NCI-H2029 (cell line): Measurements from ENCODE around the gene ANTXR2.

Experiments
- DNase-seq: peaks from one replicate; lab custom pipeline; 2025; lab: John Stamatoyannopoulos, UW

The ANTXR2 gene

DNA sequence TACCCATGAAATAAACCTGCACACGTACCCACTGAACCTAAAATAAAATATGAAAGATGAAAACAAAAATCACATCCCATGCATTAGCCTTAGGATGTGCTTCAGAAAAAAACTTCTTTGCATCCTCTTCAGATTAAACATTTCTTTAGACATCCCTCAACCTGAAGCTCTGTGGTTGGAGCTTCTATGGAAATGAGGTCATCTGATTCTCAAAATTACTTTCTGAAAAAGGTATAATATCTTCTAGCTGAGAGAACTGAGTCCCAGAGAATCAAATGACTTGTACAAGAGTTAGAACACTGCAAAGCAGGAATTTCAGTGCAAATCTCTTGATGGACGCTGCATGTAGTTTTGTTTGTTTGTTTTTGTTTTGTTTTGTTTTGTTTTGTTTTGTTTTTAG lies 19.1 kb upstream of the ANTXR2 start:
- DNase-seq, result no peak

DNA sequence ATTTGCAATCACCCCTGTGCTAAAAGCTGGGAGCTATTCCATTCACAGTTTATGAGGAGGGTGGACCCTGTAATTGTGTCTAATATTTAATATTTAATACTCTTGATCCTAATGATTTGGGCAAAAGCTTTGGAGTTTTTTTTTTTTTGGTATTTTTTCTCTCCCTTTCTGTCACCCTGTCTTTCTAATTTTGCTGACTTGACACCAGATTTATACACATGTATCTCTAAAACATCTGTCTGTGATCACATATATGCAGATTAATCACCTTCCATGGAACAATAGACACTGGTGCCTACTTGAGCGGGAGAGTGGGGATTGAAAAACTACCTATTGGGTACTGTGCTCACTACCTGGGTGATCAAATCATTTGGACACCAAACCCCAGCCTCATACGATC lies 18.7 kb upstream of the ANTXR2 start:
- DNase-seq, result no peak

DNA sequence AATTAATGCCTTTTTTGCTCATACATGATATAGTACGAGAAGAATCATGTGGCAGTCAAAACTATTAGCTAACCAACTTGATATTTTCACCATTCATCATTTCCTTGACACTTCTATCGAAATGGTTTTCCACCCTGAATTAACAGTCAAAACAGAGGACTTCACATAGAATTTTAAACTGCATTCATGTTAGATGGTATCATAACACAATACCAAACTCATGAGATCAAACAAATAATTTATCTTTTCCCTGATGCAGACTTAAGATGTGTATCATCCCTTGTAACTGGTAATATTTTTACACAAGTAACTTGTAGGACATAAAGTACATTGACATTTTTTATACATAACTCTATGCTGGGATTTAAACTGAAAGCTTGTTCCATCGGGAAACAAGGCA lies 18.2 kb upstream of the ANTXR2 start:
- DNase-seq, result no peak

DNA sequence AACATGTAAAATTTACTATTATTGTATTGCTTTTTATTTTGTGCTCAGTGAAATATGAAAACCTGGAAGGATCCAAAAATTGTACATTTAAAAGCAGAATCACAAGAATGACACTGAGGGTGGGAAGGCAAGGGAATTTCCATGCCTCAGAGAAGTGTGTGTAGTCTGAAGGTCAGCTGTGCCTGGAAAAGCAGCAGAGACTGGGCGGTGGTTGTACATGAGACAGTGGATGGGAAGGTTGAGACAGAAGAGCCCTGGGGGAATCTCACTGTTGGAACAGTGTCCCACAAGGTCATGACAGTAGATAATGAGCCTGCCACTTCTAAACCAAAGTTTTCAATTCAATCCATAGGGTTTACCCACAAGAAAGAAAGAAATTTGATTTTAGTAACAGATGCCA lies 17.1 kb upstream of the ANTXR2 start:
- no peak for DNase-seq

DNA sequence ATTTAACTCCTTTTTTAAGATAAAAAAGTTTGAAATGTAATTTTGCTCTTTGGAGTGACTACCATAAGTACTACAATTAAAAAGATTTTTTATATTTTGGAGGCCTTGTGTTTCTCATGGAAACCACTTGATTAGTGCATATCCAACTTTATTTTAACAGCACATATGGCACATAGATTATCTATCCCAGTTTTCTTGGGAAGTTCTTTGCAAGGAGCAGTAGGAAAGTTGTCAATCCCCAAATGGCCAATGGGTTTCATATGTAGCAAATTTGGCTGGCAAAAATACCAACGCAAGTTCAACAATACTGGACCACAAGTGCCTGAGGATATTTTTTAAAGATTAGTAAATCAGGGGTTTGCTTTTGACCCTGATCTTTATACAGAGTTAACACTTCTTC lies 15.4 kb upstream of the ANTXR2 start:
- DNase-seq, result no peak

DNA sequence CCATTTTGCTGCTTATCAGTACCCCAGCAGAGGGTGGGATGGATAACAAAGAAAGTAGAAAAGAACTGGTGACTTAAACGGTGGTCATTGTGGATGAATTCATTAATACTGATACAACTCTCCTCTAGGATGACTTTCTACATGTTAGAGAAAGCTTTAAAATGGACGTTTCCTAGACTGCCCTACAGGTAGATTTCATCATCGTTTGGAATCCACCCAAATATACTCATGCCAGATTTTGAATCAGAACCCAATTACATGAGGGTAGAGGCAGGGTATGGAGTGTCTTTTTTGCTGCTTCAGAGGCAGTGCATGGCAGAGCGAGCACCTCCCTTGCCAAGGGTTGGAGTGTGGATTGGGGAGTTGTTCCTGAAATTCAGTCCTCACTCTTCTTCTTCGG lies 13.3 kb upstream of the ANTXR2 start:
- no peak for DNase-seq

DNA sequence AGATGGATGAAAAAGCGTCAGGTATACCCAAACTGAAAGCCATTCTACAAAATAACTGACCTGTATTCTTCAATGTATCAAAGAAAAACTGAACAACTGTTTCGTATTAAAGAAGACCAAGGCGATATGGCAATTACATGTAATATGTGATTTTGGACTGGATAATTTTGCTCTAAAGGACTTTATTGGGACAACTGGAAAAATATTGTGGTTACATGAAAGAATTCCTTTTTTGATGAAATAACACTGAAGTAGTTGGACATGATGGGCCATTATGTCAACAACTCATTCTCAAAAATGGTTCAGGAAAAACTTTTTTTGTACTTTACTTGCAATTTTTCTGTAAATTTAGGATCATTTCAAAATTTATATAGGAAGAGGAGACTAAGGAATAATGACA lies 12.1 kb upstream of the ANTXR2 start:
- no peak for DNase-seq

DNA sequence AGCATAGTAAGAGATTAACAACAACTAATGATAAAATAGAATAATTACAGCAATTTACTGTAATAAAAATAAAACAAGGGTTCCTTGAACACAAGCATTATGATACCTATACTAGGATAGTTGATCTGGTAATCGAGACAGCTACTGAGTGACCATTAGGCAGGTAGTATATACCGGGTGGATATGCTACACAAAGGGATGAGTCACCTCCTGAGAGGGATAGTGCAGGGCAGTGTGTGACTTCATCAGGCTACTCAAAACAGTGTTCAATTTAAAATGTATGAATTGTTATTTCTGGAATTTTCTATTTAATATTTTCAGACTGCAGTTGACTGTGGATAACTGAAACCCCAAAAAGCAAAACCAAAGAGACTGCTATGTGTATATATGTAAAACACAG lies 9.7 kb upstream of the ANTXR2 start:
- DNase-seq, result no peak

DNA sequence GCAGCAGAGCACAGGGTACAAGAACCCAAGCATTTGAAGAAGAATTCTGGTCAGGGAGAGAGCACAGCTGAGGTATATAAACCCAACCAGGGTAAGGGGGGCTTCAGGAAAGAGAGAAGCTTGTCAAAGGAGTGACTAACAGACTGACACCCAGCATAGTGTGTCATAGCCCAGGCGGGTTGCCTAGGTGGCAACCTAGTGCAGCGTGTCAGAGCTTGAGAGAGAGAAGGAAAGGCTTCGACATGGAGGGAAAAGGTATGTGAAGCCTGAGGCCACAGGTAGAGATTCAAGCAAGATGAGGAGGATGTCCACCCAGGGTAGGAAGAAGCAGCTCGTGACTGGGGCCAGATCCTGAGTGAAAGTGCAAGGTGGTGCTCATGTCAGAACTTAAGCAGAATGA lies 8.5 kb upstream of the ANTXR2 start:
- DNase-seq, result no peak

DNA sequence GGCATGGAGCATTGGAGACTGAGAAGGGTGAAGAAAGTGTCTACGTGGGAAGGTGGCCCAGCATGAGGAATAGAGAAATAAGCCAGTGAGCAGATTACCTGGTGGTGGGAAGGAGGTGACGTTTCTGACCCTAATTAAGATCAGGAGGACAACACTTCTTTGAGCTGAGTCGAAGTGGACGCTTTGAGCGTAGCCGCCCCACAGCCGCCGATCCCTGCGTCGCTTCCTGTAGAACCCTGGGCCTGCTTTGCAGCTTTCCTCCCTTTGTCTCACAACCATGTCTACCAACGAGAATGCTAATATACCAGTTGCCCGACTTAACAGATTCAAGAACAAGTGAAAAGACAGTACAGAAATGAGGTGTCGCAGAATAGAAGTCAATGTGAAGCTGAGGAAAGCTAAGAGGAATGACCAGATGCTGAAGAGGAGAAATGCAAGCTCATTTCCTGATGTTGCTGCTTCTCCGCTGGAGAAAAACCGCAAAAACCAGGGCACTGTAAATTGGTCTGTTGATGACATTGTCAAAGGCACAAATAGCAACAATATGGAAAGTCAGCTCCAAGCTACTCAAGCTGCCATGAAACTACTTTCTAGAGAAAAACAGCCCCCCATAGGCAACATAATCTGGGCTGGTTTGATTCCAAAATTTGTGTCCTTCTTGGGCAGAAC lies 6.4 kb upstream of the ANTXR2 start:
- DNase-seq, result no peak

DNA sequence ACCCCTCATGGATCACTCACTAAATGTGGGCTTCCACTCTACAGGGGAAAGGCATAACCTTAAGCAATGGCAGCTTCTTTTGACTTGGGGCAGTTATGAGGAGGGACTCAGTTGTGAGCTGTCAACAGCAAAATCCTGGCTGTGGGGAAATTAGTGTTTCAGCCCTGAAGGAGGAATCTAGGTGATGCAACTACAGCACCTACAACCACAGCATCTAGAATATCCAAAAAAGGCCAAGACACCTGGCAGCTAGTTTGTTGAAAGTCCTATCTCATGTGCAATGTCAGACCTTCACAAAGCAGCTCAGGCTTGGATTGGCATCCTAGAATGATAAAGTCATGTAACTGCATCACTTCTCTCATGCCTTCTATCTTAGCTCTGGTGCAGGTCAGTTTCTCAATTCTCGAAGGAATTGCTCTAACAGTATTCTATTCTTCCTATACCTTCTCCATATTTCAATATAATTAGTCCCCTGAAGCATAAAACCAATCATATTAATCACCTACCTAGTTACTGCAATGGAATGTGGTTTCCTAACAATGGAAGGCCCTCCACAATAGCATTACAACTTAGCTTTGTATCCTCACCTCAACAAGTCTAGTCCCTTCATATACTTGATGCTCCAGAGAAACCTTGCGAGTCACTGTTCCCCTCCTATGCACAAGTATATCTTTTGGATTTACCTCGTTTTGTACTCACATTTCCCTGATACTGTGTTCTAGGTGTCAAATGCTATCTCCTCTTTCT lies 5.5 kb upstream of the ANTXR2 start:
- DNase-seq, result no peak

DNA sequence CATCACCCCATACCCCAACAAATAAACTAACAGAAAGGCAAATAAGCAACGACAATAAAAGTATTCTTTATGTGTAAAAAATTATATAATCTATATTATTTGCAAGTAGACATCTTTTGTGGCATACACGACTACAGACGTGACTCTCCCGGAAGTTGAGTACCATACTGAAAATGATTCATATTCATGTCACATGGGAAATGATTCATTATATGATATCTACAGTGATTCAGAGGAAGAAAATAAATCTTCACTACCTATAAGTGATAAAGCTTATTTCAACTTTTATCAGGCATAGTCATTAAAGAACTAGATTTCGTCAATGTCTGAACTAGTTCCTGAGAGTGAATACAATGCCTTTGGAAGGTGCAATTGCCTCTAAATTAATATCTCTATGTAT lies 4.6 kb upstream of the ANTXR2 start:
- no peak for DNase-seq

DNA sequence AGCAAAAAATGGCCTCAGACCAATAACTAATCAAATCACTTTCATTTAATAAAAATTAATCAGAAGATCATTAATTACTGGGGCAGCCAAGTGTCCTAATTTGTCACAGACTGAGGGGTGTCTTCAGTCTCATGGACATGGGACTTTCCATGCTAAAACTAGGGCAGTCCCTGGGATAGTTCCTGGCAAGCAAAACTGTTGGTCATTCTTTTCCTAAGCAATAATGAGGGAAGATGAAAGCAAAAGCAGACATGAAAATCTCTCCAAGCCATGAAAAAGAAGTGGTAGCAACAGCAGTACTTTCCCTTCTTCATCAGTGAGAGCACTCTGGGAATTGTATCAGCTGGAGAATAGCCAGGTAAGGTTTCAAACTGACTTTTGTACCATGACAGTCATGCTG lies 3.7 kb upstream of the ANTXR2 start:
- no peak for DNase-seq

DNA sequence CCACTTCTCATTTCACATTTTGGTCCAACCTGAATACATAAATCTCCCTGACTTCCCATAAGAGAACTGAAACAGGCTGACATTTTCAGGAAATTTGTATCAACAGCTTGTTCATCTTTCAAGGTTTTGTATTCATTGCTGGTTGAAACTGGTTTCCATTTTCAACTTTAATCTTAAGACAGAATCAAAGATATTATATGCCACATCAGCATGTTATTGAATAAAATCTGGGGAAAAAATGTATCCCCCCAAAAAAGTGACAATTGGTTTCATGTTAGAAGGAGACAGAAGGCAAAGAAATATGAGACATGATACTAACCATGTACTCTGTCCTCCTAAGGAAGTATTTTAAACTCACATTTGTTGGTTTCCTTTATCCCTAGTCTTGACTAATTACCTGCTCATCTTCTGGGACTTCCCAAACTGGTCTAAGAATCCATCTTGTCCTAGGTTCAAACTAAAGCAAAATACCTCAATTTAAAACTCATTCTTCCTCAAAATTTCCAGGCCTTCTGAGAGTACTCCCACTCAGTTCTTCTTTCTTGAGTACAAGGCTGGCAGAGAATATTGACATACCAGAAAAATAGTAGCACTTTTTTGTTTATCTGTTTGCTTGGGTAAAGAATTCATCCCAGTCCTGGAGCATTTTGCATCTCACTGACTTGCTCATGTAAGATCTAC lies 3.1 kb upstream of the ANTXR2 start:
- no peak for DNase-seq

DNA sequence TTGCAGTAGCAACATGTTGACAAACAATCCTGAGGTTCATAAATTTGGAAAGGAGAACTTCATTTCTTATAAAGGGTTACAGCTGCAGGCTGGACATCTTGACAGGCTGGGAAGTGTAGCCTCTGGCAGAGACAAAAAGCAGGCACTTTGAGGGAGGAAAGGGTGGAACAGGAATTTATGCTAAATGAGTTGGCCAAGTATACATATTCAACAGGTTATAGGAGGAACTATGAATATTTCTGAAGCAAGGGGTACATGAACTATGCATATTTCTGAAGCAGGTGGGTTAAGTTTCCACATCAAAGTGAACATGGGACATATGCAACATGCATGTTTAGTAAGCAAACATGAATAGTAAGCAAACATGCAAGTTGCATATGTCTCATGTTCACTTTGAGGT lies 1.6 kb upstream of the ANTXR2 start:
- DNase-seq, result no peak

DNA sequence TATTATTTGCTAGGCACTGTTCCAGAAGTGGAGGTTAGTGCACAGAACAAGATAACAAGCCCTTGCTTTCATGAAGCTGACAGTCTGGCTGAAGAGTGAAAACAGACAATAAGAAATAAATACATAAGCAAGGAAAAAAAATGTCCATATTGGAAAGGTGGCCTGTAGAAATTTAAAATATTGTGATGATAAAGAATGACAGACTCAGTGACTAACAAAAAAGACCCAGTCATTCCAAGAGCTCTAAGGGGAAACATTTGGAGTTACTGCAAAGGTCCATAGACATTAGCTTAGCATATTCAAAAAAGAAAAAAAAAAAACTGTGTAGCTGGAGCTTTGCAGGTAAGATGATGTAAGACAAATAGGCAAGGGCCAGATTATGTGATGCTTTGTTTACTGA lies 1.0 kb upstream of the ANTXR2 start:
- no peak for DNase-seq

DNA sequence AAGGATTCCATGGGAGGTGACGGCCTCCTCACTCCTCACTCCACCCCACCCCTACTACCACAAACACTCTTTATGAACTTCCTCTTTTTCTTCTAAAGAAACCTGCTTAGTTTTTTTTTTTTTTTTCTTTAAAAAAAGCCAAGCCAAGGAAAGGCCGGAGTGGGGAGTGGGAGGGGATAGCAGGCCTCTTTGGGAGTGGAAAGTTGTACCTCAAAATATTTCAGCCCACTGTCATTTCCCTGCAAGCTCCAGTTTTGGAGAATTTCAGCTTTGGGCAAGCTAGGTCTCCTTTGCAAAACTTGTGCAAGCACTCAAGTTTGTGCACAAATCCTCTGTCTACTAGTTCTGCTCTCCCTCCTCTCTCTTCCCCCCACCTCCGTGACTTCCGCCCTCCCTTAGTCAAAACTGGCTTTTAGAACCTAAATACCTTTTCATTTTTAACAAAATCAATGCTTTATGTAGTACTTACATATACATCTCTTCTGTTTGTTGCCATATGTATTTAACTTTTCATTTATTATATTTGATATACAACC lies 512 bp upstream of the ANTXR2 start:
- no peak for DNase-seq

DNA sequence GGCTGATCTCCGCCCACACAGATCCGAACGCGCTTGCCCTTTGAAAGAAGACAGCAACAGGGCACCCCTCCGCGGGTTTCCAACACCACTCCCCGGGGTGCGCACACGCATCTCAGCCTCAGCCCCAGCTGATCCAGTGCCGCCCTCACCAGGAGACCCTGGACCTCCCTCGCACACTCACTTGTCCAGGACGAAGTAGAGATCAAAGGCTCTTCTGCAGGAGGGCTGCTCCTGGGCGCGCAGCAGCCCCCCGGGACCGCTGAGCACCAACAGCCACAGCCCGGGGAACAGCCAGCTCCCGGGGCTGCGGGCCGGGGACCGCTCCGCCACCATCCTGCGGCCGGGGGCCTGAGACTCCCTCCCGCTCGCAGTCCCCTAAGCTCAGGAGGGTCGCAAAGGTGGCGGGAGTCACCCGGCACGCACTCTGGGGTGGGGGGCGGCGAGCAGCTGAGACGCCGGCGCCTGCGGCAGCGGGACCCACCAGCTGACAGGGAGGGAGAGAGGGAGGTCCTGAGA lies 743 bp downstream of the ANTXR2 start:
- no peak for DNase-seq

DNA sequence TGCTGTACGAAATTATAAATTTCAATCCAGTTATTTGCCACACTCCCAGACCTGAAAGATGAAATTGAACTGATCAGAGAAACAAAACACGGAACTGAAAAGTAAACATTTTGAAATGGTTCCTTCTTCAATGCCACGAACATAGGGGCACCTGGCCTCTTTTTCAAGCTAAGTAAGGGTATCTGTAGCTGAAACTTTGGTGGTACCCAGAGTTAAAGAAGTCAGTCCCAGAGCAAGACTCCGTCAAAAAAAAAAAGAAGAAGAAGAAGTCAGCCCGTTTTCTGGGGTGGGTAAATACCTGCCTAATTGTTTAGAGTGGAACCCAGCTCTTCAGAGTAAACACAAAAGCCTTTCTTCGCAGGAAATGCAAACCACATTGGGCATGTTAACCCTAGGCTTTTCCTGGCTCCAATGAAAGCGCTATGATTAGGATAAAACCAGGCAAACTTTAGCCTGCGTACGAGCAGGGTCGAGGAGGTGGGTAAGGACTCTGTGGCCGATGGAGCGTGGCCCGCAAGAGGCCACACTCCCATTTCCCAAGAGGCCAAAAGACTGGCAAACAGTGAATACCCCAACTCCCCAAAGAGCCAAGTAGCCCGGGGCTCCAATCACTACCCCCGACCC lies 1.3 kb downstream of the ANTXR2 start:
- DNase-seq, result no peak

DNA sequence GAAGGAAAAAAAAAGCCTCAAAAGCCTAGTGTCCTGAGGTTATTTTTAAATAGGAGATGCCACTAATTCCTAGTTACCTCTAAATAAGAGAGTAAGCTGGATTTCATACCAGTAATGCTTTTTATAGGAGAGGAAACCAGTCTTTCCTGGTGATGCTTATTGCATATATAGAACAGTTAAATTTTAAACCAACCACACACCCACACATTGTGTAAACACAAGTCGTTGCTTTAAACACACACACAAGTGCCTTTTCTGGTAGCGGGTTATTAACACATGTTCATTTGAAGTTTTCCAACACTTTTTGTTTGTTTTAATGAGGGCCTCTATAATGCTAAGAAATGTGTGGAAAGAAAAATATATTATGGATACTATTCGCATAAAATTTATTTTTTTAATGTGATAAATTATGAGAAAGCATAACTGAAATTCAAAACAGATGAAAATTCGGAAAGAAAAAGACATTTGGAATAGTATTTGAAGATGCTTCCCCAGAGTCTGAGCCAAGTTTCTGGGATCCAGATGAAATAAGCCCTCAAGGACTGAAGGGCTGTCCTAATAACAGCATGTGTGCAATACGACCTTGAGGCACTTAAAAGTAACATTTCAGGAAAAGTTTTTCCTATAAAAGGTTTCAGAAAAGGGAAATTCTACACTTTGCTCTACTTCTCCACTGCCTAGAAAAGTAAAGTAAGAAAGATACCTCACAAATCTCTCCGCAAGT lies 2.0 kb downstream of the ANTXR2 start:
- no peak for DNase-seq

DNA sequence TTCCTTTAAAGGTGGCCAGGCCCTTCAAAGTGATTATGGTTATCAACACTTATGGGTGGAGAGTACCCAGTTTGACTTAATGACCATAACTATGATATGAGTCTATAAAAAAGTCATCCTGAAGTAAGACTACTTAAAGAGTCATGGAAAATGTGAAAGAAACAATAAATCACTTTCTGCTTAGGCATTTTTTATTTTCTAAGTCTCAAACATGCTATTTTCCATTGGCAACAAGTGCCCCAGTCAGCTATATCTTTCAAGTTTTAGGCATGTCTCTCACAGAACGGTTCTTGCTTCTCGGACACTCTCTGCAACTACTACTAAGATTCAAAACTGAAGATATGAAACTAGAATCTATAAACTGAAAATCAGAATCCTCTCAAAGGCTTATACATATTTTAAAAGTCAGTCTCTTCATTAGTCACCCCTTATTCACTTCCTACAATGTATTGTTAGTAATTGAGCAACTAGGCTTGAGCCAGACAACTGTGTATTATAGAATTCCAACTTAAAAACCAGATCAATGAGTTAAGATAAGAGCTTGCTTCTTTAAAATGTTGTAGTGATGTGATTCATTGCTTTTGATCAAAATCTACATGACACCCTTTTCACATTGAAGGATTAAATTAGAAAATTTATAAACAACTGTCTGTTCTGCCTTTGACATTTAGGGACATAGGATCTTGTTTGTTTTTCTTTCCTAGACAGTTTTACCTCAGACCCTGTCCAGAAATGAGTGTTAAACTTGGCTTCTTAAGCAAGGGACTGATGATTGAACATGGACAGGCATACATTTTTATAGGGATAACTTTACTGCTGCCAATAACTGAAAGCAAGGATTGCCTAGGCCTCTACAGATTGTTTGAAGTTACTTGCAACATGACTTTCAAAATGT lies 2.9 kb downstream of the ANTXR2 start:
- no peak for DNase-seq
